ENCODE data around the gene ABCG8. TPM values are rescaled to one million over a fixed set of nuclear protein-coding genes. Genes with fewer than 3 reads are reported as not detected.

The ABCG8 gene
- total RNA-seq, 2 experiments from 2014 or later = not detected

- intact Hi-C loops (cut with DNase I, micrococcal nuclease) = no loop called here
- ATAC-seq (no peak), DNase-seq (no peak)
- CTCF ChIA-PET = no interaction called here
- peaks cover 3% of the 10 kb centered on the region for H3K4me1 Mint-ChIP-seq
- POLR2A ChIA-PET = no interaction called here
- H3K4me3 Mint-ChIP-seq = no peak overlapping the region
- no peaks in the 10 kb centered on the region for H3K9me3 Mint-ChIP-seq (ENCODE audit: low read depth)
- no peak overlapping the region for H3K27ac Mint-ChIP-seq
- H3K36me3 Mint-ChIP-seq (ENCODE audit: low read depth) = no peaks in the 10 kb centered on the region
- peaks cover 19% of the 10 kb centered on the region for H3K27me3 Mint-ChIP-seq
Measured at GRCh38 chr2:43831543-43832294, 7.1 kb upstream of the ABCG8 start.

GRCh38 chr2:43832457-43832856 lies 6.3 kb upstream of the ABCG8 start:
- ChIA-PET POLR2A (no interaction called here), CTCF (no interaction called here)
- H3K27me3 Mint-ChIP-seq = peaks cover 19% of the 10 kb centered on the region
- H3K9me3 Mint-ChIP-seq (ENCODE audit: low read depth) = no peaks in the 10 kb centered on the region
- intact Hi-C loops (cut with DNase I, micrococcal nuclease) = no loop called here
- DNase-seq = no peak
- H3K4me3 Mint-ChIP-seq = no peak overlapping the region
- no peaks in the 10 kb centered on the region for H3K36me3 Mint-ChIP-seq (ENCODE audit: low read depth)
- H3K27ac Mint-ChIP-seq = no peak overlapping the region
- H3K4me1 Mint-ChIP-seq = peaks cover 3% of the 10 kb centered on the region
- ATAC-seq = no peak

GRCh38 chr2:43837033-43837432 lies 1.7 kb upstream of the ABCG8 start:
- ChIA-PET CTCF (interaction anchor here (0.6 to 1.0 kb wide), 2 partner anchors 9 to 46 kb away, joined by 3 read pairs; no protein-coding TSS in a partner anchor), POLR2A (no interaction called here)
- Mint-ChIP-seq H3K4me3 (no peak overlapping the region), H3K9me3 (ENCODE audit: low read depth) (no peaks in the 10 kb centered on the region), H3K36me3 (ENCODE audit: low read depth) (no peaks in the 10 kb centered on the region), H3K27ac (no peak overlapping the region), H3K27me3 (no peaks in the 10 kb centered on the region), H3K4me1 (no peaks in the 10 kb centered on the region)
- intact Hi-C loops (cut with DNase I, micrococcal nuclease) = no loop called here
- DNase-seq (no peak), ATAC-seq (no peak)

- Mint-ChIP-seq H3K9me3 (ENCODE audit: low read depth) (no peaks in the 10 kb centered on the region), H3K27me3 (no peaks in the 10 kb centered on the region)
- CTCF ChIA-PET = interaction anchor here (1.0 kb wide), 1 partner anchor 8 kb away, joined by 3 read pairs; no protein-coding TSS in a partner anchor
Measured at GRCh38 chr2:43837831-43838559, 776 bp upstream of the ABCG8 start.

GRCh38 chr2:43839776-43840564 lies 1.2 kb downstream of the ABCG8 start:
- Mint-ChIP-seq H3K4me1 (no peaks in the 10 kb centered on the region), H3K27me3 (no peaks in the 10 kb centered on the region), H3K27ac (no peak overlapping the region), H3K4me3 (no peak overlapping the region), H3K9me3 (ENCODE audit: low read depth) (no peaks in the 10 kb centered on the region), H3K36me3 (ENCODE audit: low read depth) (no peaks in the 10 kb centered on the region)
- intact Hi-C loops (cut with DNase I, micrococcal nuclease) = no loop called here
- DNase-seq = no peak
- no peak for ATAC-seq
- POLR2A ChIA-PET = no interaction called here
- CTCF ChIA-PET = no interaction called here

More at GRCh38 chr2:43837831-43838559, 776 bp upstream of the ABCG8 start:
- POLR2A ChIA-PET = no interaction called here
- no peak overlapping the region for H3K4me3 Mint-ChIP-seq
- intact Hi-C loops (cut with DNase I, micrococcal nuclease) = no loop called here
- no peak for DNase-seq
- no peak overlapping the region for H3K27ac Mint-ChIP-seq
- no peak for ATAC-seq
- no peaks in the 10 kb centered on the region for H3K36me3 Mint-ChIP-seq (ENCODE audit: low read depth)
- H3K4me1 Mint-ChIP-seq = no peaks in the 10 kb centered on the region

- Mint-ChIP-seq H3K36me3 (ENCODE audit: low read depth) (no peaks in the 10 kb centered on the region), H3K27me3 (no peaks in the 10 kb centered on the region), H3K9me3 (ENCODE audit: low read depth) (no peaks in the 10 kb centered on the region), H3K4me1 (no peaks in the 10 kb centered on the region), H3K4me3 (no peak overlapping the region), H3K27ac (no peak overlapping the region)
- ATAC-seq = no peak
- no peak for DNase-seq
- ChIA-PET POLR2A (no interaction called here), CTCF (no interaction called here)
- intact Hi-C loops (cut with DNase I, micrococcal nuclease) = no loop called here
Measured at GRCh38 chr2:43840965-43841364, 2.2 kb downstream of the ABCG8 start.

- Mint-ChIP-seq H3K36me3 (ENCODE audit: low read depth) (no peaks in the 10 kb centered on the region), H3K4me3 (no peak overlapping the region)
Measured at GRCh38 chr2:43841949-43842865, 3.4 kb downstream of the ABCG8 start.

GRCh38 chr2:43842866-43843226 lies 4.1 kb downstream of the ABCG8 start:
- intact Hi-C loops (cut with DNase I, micrococcal nuclease) = no loop called here
- DNase-seq (no peak), ATAC-seq (no peak)
- no peaks in the 10 kb centered on the region for H3K36me3 Mint-ChIP-seq (ENCODE audit: low read depth)
- H3K27me3 Mint-ChIP-seq = peaks cover 4% of the 10 kb centered on the region
- CTCF ChIA-PET = no interaction called here
- no peak overlapping the region for H3K27ac Mint-ChIP-seq
- POLR2A ChIA-PET = no interaction called here
- no peaks in the 10 kb centered on the region for H3K4me1 Mint-ChIP-seq
- no peaks in the 10 kb centered on the region for H3K9me3 Mint-ChIP-seq (ENCODE audit: low read depth)
- no peak overlapping the region for H3K4me3 Mint-ChIP-seq

More at GRCh38 chr2:43841949-43842865, 3.4 kb downstream of the ABCG8 start:
- no peak overlapping the region for H3K27ac Mint-ChIP-seq
- DNase-seq (no peak), ATAC-seq (no peak)
- intact Hi-C loops (cut with DNase I, micrococcal nuclease) = no loop called here
- POLR2A ChIA-PET = interaction anchor here (0.6 kb wide), 1 partner anchor 54 kb away, joined by 4 read pairs; no protein-coding TSS in a partner anchor
- CTCF ChIA-PET = no interaction called here
- H3K27me3 Mint-ChIP-seq = peaks cover 4% of the 10 kb centered on the region
- no peaks in the 10 kb centered on the region for H3K4me1 Mint-ChIP-seq
- no peaks in the 10 kb centered on the region for H3K9me3 Mint-ChIP-seq (ENCODE audit: low read depth)

- H3K27ac Mint-ChIP-seq = no peak overlapping the region
- peaks cover 9% of the 10 kb centered on the region for H3K27me3 Mint-ChIP-seq
- H3K36me3 Mint-ChIP-seq (ENCODE audit: low read depth) = no peaks in the 10 kb centered on the region
- ChIA-PET CTCF (interaction anchor here (0.6 kb wide), 1 partner anchor 551 kb away, joined by 4 read pairs; no protein-coding TSS in a partner anchor), POLR2A (no interaction called here)
- DNase-seq (no peak), ATAC-seq (no peak)
- H3K4me1 Mint-ChIP-seq = no peaks in the 10 kb centered on the region
- intact Hi-C loops (cut with DNase I, micrococcal nuclease) = no loop called here
- H3K4me3 Mint-ChIP-seq = no peak overlapping the region
- no peaks in the 10 kb centered on the region for H3K9me3 Mint-ChIP-seq (ENCODE audit: low read depth)
Measured at GRCh38 chr2:43845181-43845580, 6.4 kb downstream of the ABCG8 start.

GRCh38 chr2:43846140-43846793 lies 7.5 kb downstream of the ABCG8 start:
- ATAC-seq (no peak), DNase-seq (no peak)
- ChIA-PET CTCF (interaction anchor here (0.9 to 1.1 kb wide), 2 partner anchors 9 to 51 kb away, joined by 3 read pairs; no protein-coding TSS in a partner anchor), POLR2A (interaction anchor here (0.6 kb wide), 1 partner anchor 140 kb away, joined by 3 read pairs; no protein-coding TSS in a partner anchor)
- Mint-ChIP-seq H3K27me3 (peaks cover 11% of the 10 kb centered on the region), H3K36me3 (ENCODE audit: low read depth) (no peaks in the 10 kb centered on the region), H3K4me3 (no peak overlapping the region), H3K27ac (no peak overlapping the region), H3K9me3 (ENCODE audit: low read depth) (no peaks in the 10 kb centered on the region), H3K4me1 (no peaks in the 10 kb centered on the region)
- intact Hi-C loops (cut with DNase I, micrococcal nuclease) = no loop called here
